Effector CD8-positive, alpha-beta T cell (primary cell): Measurements from ENCODE around the gene PSMB10.
"Not testable (repeated sequence)": the region's sequence is repeated elsewhere in the genome, so short reads cannot be mapped to it uniquely, and the experiment has no call there.

Experiments used
- DNase-seq: peaks from one replicate; lab custom pipeline; 2025; lab: John Stamatoyannopoulos, UW
- total RNA-seq, 4 experiments: gene quantifications; one replicate each; lab custom pipeline; 2026; lab: John Stamatoyannopoulos, UW

The PSMB10 gene
- total RNA-seq, result 33.0 to 56.2 (median 46.0) reads per million in 4 experiments

DNA sequence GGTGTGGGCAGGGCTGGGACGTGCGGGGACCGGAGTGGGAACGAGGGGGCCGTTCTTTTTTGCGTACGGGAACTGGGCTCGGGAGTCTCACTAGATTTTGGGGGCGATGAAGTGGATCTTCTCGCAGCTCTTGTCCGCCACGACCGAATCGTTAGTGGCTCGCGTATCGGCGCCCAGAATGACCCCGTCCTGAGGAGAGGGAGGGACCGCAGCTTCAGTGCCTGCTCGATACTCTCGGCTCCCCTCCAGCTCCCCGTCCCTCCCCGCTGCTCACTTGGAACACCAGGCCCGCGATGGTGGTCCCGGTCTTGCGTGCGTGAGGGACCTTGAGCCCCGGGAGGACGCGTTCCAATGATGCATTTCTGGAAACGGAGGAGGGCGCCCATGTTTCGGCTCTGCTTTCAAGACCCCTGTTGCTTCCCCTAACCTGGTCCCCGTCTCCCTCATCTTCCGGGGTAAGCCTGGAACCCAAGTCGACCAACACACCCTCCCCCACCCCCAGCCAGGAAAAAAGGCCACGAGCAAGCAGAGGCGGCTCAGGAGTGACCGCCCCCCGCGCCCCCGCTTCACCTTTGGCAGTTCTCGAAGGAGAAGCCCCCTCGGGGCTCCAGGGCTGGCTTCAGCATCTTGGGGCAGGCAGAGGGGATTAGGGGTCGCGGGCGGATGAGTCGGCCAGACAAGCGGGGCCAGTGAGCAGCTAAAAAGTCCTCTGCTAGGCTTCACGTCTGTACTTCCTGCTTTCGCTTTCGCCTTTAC, at the start of gene PSMB10:
Gene PSMB10 (minus strand): TSS at position 727 of the 756 bp plus-strand sequence. CDS start 101 bp downstream, at position 626.
- DNase-seq, result no peak

DNA sequence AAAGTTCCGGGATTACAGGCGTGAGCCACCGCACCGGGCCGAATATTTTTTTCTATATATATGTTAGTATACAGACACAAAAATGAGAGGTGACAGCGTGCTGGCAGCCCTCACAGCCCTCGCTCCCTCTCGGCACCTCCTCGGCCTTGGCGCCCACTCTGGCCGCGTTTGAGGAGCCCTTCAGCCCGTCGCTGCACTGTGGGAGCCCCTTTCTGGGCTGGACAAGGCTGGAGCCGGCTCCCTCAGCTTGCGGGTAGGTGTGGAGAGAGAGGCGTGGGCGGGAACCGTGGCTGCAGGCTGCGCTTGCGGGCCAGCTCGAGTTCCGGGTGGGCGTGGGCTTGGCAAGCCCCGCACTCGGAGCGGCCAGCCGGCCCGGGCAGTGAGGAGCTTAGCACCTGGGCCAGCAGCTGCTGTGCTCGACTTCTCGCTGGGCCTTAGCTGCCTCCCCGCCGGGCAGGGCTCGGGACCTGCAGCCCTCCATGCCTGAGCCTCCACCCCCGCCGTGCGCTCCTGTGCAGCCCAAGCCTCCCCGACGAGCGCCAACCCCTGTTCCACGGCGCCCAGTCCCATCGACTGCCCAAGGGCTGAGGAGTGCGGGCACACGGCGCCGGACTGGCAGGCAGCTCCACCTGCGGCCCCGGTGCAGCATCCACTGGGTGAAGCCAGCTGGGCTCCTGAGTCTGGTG, 45.5 kb upstream of the PSMB10 start:
- no peak for DNase-seq

DNA sequence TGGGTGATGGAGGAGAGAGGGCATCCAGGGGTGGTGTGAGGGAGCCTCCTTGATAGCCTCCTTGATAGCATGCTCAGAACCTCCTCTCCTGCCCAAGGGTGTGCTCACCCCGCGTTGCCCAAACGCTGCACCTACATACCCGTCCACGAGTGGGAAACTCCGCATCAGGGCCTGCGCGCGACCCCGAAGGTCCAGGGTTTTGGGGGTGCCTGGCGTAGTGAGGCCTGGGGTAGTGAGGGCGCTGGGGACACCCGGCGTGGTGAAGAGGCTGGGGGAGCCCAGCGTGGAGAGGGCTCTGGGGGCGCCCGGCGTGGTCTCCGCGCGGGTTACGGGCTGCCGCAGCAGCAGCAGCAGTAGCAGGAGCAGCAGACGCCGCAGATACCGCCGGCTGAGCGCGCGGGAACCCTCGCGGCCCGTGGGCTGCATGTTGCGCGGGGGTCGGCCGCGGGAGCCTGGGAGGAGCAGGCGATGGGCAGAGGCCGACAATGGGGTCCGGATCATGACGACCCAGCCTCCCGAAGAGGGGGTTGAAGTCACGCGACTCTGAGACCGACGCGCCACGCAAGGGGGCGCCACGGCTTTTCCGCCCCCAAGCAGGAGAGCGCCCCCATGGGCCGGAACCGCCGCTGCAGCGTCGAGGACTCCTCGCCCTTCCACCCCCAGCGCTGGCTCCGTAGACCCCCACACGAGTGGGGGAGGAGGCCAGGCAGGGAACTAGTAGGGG, 43.5 kb upstream of the PSMB10 start, which contains the start of gene DPEP3:
Gene DPEP3 (minus strand): TSS at position 545 of the 724 bp plus-strand sequence. CDS start 119 bp downstream, at position 426.
- DNase-seq, result no peak

DNA sequence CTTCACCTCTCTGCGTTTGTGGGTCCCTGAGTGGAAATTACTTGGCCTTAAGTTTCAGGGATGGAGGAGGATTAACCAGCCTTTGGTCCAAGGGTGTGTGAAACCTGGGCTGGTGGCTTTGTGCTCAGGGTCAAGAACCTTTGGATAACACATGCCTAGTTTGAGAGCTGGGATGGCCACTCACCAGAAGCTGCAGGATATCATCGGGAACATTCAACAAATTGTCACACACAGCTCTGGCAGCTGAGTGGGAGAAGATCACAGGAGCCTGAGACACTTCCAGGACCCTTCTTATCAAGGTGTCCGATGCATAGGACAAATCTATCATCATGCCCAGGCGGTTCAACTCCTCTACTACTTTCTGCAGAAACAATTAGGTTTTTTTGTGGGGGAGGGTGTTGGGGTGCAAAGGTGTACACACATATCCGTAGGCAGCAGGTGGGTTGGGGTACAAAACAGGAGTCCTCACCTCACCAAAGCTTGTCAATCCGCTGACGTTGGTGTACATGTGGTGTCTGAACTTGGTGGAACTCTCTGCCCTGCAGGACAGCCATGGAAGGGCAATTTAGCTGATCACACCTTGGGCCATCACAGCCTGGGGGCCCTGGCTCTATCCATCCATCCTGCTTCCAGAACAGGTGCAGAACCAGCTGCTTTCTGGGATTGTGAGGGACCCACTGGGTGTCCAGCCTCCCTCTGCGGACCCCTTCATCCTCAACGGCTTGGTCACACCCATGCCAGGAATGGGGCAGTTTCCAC, 41.0 kb upstream of the PSMB10 start:
- no peak for DNase-seq

DNA sequence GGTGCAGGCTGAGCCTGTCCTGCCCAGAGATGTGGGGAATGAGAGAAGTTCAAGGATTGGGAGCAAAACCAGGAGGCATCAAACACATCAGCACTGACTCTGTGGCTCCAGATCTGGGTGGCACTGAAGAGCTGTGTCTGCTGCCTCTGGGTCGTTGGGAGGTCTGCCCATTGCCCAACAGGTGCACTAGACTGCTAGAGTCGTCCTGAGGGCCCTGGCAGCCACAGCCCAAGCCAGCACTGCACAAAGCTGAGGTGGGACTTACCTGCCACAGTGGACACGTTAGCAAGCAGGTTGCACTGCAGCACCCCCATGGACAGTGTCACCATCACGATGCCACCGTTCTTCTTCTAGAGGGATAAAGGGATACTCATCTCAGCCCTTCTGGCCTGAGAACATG, 40.4 kb upstream of the PSMB10 start:
- DNase-seq, result no peak

DNA sequence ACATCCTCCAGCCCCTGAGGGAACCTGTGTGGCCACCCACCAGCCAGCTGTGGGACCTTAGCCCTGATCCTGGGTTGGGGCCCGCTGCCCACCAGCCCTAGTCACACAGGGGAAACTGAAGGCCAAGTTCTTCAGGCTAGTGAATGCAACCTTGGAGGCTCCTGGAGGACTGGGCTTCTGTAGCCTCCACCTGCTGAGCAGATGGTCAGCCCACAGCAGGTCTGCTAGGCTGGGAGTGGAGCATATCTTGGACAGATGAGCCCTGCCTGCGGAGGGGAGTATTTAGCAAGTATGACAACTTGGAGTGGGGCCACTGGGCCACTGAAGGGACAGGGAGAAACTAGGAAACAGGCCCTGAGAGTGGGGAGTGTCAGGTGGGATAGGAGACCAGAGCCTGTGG, 39.6 kb upstream of the PSMB10 start:
- no peak for DNase-seq

DNA sequence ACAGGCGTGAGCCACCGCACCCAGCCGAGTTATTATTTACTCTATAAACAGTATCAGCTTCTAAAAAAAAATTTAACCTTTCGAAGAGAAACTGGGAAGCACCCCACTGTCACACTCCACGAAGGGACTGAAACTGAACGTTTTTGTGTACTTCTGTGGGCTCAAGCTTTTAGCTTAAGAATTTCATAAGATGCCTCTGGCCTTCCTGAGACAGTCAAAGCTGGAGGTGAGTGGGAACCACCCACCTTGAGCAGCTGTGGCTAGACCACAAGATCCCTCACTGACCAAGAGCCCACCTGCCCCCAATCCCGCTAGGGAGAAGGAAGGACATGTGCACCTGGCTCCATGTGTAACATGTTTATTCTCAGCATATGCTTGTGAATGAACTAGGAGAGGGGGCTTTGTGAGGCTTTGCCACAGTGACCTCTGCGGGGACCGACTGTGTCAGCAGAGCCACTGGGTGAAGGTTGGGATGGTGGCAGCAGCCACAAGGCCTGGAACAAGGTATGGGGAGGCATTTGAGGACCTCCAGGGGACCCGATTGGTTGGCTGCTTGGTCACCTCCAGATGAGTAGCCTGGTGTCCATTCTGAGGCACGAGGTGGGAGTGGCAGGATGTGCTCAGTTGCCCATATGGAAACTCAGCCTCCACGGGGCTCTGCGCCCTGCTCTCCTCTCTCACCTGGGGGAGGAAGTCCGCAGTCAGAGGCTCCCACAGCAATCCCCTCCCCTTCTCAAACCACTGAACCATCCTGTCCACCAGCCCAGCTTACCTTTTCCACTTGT, 38.9 kb upstream of the PSMB10 start:
- DNase-seq, result no peak

DNA sequence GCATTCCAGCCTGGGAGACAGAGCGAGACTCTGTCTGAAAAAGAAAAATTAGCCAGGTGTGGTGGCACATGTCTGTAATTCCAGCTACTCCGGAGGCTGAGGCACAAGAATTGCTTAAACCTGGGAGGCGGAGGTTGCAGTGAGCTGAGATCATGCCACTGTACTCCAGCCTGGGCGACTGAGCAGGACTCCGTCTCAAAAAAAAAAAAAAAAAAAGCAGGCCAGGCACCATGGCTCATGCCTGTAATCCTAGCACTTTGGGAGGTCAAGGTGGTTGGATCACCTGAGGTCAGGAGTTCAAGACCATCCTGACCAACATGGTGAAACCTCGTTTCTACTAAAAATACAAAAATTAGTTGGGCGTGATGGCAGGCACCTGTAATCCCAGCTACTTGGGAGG, 35.6 kb upstream of the PSMB10 start:
- DNase-seq, result not testable (repeated sequence)

DNA sequence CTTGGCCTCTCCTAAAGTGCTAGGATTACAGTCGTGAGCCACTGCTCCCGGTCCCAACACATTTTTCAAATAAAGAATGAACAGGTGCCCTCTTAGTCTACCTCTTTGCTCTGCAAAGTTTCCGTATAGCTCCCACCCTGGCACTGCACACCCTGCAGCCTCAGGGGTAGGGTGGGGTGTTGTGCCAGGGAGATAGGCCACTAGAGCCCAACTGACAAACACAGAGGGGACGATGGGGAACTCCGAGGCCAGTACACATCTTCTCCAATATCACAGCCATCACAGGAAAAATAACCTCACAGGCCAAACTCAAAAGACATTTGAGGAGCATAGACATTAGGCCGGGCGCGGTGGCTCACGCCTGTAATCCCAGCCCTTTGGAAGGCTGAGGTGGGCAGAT, 34.5 kb upstream of the PSMB10 start:
- no peak for DNase-seq

DNA sequence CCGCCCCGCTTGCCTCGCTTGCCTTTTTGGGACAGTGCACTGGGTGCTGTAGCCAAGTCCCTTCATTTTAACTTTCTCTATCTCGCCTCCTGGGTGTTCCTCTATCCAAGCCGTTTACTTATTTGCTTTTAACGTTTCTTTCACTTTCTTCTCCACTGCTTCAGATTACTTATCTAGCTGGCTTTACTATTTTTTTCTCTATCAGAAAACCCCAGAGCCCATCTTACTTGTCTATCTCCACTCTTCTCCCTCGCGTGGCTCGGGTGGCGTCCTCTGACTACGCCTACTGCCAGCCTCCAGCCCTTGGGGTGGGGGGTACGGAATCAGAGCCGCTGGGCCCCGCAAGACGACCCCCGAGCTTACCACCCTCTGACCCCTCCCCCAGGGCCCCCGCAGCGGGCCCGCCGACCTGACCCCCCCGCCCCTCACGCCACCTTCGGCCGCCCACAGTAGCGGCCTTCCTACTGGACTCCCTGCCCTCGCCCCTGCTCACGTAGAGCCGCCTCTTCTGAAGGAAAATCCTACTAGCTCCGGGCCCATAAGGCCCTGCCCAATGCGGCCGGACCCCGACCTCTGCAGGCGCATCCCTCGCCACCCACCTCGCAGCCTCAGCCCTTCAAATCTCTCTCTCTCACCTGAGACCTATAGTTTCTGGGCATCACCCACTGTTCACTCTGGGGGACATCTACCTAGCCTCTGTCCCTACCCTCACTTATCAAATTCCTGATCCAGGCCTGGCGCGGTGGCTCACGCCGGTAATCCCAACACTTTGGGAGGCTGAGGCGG, 32.8 kb upstream of the PSMB10 start:
- no peak for DNase-seq

DNA sequence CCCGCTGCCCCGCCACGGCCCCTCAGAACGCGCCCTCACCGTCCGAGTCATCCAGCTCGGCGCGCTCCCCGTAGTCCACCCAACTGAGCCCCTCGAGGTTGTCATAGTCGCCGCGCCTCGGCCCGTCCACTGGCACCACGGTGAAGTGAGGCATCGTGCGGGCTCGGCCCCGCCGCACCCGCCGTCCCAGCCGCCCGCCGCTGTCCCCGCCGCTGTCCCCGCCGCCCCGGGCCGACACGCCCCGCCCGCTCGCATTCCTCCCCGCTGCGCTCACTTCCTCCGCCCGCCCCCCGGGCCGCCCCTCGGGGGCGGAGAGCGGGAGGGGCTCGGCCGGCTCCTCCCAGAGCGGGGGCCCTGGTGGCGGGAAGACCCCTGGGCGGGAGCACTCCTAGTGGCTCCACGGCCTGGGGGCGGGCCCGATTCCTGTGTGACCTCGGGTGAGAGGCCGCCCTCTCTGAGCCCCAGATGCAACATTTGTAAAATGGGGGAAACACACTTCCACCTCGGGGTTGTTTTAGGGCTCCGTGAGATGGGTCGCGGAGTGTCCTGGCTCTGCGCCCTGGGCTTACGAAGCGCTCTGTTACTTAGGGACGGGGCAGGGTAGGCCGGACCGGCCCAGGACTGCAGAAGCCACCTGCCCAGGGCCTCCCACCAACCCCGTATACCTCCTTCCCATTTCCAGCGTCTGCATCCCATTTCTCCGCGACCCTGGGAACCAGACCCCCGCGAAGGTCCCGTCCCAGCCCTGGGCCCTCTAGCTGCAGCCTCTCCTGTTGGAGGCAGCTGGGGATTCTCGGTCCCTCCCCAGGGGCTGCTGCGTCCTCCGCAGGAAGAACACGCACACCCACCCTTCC, 32.0 kb upstream of the PSMB10 start, which contains the start of gene SLC12A4:
Gene SLC12A4 (minus strand): TSS at position 238 of the 854 bp plus-strand sequence. CDS start 84 bp downstream, at position 154.
- peak; percentile 87 for DNase-seq

DNA sequence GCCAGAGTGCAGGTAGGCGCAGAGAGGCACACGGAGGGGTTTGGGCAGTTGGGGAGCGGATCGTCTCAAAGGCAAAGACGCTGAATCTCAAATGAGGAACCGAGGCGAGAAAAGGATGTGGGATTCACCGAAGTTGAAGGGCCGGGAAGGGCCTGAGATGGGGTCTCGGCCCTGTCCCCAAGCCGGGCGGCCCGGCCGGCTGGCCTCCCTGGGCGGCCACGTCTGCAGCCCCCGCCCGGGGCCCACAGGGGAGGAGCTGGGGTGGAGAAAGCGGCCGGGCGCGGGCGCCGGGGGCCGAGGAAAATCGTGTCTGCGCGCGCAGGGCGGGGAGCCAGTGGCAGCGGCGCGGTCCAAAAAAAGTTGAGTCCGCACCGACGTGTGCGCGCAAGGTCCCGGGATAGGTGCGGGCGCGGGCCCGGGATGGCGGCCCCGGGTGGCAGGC, 31.3 kb upstream of the PSMB10 start:
- no peak for DNase-seq

DNA sequence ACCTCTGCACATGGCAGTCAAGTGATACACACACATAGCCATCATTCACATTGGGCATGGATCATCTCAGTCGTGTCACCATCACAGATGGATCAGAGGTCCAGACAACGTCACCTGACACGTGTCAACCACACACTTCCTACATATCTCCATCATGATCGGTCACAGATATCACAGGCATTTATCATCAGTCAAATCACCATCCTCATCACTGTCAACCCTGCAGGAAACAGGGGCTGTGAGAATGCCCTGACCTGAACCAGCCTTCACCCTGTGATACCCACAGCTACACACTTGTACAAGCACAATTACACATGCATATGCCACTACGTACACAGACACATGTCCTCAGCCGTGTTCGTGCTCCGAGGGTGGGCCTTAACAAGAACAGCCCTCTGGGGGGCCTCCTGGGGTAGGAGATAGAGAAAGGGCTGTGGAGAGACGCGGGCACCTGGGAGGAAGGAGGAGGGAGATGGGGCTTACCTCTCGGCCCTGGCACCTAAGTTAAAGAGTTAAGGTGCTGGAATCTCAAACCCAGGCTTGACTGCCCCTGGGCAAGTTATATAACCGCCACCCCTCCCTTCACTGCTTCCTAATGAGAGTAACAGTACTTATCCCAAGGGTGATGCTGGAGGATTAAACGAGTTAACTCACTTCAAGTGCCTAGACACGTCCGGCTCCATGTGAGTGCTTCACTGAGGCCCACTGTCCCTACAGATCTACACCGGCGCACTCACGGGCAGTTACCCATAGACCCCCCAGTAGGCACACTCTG, 30.7 kb upstream of the PSMB10 start:
- DNase-seq, result no peak

DNA sequence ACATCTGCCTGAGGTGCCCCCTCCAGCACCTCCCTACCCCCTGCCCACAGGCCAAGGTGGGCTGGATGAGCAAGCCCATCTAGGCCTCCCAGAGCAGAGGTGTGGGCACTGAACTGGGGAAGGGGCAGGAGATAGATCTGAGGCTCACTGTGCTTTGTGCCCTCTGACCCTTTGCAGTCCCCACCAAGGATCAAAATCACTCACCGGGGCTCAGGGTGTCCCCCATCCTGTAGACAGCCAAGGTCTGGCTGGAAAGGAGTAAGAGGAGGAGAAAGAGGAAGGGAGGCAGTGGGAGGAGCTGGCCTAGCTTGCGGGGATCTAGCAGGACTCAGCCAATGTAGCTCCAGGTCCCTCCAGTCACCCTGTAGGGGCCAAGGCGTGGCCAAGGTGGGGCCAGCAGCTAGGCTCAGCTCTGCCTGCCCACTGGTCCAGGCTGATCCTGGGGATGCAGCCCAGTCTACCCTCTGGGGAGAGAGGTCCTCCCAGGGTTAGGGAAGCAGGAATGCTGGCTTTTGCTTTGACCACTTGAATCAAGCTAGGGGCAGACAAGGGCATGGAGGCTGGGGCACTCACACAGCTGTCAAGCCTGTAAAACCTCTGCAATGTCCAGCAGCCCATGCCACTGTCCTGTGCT, 30.0 kb upstream of the PSMB10 start:
- no peak for DNase-seq

DNA sequence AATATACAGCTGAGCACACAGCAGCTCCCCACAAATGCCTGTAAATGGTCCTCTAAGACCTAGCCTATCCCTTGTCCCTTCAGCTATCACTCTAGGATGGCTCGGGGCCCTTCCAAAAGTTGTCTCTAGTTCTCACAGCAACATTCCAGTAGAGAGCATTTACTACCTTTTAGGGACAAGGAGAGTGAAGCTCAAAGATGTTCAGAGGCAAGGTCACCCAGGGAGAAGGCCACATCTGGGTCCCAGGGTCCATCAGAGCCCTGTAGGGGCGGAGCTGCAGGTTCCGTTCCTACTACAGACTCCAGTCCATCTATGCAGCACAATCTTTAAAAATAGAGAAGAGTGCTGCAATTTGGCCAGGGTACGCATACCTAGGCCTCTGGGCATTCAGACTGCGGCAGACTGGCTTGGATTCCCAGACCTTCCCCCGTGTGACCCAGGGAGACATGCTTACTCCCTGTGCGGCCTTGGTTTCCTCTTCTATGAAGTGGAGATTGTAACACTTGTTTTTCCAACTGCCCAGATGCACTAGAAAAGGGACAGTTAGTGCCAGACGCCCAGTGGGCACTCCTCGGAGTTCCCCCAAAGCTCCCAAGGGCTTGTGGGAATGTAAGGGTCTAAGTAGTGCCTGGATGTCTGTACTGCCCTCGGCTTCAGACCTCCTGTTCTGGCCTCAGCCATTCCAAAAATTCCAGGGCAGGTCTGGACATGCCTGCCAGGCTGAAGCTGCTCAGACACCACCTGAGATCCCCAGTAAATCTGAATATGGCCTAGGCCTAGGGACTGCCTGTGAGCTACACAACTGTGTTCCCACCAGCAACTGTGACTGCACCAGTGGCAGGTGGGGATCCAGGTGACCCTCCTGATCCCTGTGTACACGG, 29.3 kb upstream of the PSMB10 start:
- no peak for DNase-seq

DNA sequence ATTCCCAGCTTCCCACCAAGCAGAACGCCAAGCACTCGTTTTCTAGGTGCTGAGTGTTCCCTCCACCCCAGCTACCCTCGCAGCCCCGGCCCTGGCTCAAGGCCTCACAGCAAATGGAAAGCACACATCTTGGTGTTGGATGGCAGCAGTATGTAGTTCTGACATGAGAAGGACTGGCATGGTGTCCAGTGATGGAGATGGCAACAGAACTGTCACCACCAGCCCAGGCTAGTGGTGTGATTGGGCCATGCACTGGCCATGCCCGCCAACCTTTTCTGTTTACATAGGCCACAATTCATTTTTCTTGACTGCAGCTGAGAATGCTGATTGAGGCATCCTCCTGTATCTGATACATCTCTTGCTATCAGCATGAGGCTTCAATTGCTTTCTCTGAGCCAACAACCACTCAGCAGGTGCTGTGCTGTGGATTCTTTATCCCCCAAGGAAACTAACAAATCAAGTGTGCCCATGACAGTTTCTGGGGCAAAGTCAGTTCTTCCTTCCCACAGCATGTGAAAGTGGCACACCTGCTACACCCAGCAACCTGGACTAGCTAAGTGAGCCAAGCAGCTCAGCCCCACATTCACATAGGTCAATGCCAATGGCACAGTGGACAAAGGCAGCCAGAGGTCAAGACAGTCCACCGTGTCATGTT, 28.0 kb upstream of the PSMB10 start:
- DNase-seq, result no peak
